GM19035 (cell line): ENCODE measurements around the gene MPPE1.

Experiments
- ATAC-seq: cut with Tn5 transposase; IDR thresholded peaks from one replicate; pipeline ENCODE4 v1.9.1; 2021; ENCODE audit not compliant: unreplicated experiment

Gene MPPE1

DNA sequence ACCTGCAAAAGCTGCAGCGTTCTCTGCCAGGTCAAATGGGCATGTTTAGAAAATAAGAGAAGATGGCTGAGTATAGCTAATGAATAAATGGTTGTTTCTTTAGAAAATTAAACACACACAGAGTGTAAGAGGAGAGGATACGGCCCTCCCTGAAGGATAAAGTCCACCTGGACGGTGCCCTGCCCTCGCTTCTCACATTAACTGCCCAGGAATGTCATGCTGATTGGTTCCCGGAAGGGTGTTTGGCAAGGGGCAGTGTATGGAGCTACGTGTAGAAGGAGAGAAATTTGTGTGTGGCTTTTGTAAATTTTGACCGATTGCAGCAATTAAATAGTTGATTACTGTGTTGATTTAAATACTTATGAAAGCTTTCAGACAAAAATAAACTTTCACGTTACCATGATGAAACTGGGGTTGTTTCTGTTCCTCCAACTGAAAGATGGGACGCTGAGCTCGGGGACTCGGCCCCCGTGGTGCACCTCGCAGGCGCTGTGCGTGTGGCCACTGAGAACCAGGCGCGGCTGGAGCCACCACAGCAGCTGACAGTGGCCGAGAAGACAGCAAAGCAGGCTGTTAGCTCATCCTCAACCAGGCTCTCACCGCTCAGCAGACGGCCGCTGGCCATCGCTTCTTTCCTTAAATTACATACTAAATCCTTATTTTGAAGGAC lies 22.7 kb downstream of the MPPE1 start:
- ATAC-seq = no peak

DNA sequence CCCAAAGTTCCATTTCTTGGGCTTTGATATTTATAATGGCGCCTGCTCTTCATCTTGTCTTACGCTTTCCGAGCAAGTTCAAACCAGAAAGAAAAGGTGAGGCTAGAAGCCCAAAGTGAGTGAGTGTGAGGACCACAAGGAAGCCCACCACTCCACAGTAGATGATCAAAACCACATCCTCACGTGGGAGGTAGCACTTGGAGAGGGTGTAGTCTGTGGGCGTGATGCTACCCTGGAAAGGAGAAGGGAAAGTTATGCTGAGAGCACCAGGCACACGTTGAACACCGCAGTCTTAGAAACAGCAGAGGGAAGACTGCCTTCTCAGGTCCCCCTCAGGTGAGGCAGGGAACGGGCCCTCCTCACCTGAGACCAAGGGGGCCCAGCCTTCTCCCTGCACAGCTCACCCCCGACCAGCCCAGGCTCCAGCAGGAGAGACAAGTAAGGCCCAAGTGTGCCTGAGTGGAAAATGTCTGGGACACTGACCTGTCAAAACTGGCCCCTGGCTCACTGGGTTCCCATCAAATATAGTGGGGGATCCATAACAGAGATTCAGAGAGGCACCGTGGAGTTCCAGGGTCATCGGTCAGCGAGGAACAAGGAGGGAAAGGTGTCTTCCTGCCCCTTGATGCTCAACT lies 23.6 kb downstream of the MPPE1 start:
- ATAC-seq = no peak

DNA sequence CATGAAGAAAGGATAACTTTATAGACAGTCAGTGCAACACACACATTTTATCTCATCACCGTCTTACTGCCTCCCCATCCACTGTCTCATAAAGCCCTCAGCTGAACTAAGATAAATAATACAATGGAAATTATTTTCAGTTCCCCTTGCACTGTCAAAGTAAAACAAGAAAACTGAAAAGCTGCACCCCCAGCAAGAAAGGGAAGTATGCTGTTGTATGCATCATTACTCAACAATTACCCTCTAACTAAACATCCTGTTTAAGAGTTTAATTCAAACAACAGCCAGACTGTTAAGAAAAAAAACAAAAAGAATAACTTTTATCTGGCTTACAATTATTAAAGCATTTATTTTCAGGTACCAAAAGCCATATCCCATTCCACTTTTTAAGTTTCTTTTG lies 25.0 kb downstream of the MPPE1 start:
- ATAC-seq = peak; percentile 58

DNA sequence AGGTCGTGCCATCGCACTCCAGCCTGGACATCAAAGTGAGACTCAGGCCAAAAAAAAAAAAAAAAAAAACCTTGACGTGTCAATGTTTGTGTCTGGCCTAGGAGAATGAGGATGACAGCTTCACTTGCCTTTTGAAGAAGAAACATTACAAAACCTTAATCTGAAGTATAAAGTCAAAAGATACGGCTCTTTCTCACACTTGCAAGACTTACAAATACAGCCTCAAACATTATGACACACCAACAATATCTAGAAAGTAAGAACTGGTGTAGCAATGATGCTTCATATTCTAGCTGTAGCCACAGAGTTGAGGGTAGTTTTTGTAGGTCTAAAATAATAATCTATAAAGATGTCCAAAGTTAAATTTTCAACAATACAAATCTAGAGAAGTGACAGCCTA lies 25.5 kb downstream of the MPPE1 start:
- no peak for ATAC-seq

DNA sequence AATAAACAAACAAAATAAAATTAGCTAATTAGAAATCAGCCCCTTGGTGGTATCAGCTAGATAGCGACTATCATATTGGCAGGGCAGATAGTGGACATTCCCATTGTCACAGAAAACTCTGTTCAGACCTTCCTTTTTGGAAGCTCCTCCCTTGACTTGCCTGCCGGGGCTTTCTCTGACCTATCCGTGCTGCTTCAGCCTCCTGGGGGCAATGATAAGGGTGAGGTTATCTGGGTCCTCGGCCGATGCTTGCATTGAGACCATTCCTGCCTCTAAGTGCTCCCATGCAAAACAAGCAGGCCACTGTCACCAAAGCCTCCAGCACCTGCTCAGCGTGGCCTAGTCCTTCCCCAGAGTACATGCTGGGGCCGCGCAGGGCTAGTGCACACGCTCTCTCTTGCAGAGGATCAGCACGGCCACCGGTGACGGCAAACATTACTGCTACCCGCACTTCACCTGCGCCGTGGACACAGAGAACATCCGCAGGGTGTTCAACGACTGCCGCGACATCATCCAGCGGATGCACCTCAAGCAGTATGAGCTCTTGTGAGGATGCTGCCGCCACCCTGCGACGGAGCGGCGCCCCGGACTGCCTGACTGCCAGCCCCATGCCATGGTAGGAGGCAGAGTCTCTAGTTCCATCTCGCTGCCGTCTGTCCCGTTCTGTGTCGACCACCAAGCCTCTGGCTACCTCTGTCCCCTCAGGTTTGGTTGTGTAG lies 27.4 kb downstream of the MPPE1 start:
- no peak for ATAC-seq

DNA sequence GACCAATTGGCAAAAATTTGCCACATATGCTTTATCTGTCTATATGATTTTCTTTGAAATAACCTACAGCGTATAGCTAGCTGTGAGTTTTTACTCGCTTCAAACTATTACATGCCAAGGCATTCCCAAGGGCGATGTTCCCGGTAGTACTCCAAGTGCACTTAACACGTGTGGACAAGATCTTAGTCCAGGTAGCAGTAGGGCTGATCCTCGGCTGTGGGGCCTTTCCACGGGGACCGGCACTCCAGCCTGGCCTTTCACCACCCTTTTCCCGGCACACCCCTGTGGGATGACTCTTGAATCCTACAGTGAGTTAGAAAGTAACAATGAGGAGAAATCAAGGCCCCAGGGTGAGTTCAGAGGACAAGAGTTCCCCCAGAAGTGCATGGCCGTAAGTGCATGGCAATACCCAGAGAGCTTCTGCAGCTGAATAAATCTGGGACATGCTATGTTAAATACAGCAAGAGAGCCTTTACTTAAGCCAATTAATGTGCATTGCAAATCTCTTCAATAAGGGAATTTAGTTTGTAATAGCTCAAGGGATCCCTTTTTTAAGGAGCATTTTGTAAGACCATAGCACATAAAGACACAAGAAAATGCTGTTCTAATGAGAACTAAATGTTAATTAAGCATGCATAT lies 30.5 kb downstream of the MPPE1 start:
- no peak for ATAC-seq

DNA sequence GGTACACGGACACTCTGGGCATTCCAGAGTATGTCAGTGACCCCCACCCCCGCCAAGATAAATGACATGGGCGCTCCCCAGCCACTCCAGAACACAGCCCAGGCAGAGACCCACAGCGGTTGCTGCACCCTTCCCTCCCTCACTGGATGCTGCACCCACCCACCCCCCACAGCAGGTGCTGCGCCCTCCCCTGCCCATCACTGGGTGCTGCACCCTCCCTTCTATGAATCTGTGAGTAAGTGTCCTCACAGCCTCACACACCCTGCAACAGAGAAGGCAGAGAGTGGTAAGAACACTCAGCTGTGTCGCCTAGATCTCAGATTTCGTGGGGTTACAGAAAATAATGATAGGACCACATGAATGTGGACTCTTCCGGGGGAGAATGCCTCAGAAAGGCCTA lies 33.4 kb downstream of the MPPE1 start:
- ATAC-seq = no peak

DNA sequence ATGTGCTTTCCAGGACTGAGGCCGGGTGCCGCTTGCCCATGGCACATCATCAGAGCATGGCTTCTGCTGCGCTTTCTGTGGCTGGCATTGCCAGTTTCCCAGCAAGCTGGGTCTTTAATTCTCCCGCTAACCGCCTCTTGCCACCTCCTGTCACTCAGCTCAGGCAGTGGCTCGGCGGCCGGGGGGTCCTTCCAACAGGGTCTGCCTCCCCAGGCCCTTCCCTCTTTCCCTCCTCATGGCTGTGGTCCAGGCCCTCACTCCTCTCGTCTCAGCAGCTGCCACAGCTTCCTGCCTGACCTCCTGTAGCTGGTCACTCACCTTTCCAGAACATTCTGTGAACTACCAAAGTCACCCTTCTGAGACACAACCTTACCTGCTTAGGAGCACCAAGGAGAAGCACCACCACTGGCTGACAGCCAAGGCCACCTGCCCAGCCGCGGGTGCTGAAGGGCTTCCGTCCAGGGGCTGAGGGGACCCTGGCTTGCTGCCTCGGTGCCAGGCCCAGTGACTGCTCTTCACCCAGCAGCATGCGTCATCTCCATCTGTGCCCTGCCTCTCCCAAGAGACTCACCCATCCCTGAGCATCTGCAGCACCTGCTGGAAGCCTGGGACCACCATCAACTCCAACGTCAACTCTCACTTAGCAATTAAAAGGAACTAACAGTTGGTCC lies 34.3 kb downstream of the MPPE1 start:
- ATAC-seq = no peak

DNA sequence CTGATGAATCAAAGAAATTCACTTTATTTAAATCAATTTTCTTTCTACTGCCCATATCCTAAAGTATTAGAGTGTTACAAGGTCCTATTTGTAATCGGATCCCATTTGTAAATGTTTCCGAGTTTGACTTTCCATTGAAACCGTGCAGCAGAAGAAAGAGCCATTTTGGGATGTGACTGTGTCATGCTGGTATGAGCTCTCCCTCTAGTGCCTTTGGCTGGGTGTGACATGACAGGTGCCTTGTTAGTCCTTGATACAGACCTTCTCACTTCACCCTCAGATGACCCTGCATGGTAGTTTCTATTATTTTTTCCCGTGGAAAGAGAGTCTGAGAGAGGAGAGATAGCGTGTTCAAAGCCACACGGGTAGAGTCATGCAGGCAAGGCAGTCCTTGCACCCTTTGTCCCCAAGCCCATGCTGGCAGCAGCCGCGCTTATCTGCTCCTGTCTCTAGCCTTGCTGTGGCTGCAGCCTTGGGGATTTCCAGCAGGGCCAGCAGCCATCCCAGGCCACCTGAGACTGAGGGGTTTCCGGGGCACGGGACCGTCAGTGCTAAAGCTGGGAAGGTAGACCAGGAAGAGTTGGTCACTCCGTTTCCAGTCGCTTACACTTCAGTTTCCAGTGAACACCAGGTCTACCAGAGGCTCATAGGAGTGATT lies 35.5 kb downstream of the MPPE1 start:
- no peak for ATAC-seq

DNA sequence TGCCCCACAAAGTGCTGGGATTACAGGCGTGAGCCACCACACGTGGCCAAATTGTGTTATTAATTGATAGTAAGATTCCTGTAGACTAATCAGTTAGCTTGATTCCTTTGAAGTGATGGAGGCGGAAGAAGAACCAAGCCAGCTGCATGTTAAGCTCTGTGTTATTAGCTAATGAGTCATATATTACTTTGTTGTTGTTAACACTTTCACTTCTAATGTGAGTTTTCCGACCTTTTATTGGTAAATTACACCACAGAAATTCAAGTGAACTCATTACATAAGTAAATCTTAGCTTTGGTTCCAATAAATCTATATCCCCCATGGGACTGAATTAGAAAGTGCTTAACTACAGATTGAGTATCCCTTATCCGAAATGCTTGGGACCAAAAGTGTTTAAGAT lies 36.6 kb downstream of the MPPE1 start:
- no peak for ATAC-seq

DNA sequence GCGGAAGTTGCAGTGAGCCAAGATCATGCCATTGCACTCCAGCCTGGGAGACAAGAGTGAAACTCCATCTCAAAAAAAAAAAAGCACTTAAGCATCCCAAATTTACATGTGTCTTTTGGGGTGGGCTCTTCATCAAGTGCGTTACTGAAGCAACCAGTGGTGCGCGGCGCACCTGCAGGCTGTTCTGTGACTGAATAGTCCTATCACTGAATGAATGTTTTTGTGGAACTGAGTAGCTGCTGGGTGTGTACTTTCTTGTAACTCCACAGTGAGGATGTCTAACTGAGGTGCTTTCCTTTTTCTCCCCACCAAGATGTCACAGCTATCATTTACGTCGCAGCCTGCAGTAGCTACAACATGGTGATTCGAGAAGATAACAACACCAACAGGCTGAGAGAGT lies 39.9 kb downstream of the MPPE1 start:
- ATAC-seq = no peak

DNA sequence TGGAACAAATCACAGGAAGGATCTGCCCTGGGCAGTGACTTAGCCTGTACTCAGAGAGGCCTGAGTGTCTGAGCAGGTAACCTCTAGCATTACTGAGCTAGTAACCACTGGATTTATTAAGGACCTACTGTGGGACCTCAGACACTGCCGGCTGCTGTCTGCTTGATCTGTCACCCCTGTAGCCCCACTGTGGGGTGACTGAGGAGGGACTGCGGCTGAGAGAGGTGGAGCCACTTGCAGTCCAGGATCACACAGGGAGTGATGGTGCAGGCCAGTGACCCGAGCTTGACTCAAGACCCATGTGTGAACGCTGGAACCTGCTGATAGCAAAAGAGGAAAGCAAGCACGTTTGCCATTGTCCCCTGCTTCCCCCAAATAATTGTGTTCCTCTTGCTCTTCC lies 41.4 kb downstream of the MPPE1 start:
- ATAC-seq = no peak

DNA sequence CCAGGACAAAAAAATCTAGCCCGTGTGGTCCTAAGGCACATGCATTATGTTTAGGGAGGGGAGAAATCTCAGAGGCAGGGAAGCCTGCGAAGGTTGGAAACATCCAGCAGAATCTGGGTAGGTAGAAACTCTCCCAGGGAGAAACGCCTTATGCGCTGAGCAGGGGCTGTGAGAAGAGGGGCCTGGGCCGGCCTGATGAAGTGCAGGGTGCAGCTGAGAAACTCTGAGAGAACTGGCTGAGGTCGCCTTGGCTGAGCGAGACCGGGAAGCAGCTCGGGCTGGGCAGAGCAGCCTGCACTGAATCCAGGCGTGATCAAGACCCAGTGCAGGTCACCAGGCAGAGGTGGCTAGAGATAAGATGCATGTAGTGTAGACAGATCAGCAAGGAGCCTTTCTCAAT lies 41.8 kb downstream of the MPPE1 start:
- no peak for ATAC-seq

DNA sequence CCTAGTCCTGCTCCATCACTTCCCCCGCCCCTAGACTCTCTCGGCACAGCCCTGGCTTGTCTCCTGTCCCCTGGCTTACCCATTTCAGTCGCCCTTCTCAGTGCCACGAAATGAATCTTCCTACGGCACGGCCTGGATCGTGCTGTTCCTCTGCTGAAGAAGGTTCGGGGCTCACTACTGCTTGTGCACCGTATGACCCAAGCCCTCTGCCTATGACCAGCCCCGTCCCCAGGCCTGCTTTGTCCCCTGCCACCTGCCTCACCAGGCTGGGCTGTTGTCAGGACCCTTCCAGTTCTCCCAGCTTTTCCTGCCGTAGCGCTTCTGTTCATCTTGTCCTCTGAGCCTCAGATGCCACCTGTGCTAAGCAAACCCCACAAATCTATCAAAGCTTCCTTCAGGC lies 43.0 kb downstream of the MPPE1 start:
- ATAC-seq = no peak

DNA sequence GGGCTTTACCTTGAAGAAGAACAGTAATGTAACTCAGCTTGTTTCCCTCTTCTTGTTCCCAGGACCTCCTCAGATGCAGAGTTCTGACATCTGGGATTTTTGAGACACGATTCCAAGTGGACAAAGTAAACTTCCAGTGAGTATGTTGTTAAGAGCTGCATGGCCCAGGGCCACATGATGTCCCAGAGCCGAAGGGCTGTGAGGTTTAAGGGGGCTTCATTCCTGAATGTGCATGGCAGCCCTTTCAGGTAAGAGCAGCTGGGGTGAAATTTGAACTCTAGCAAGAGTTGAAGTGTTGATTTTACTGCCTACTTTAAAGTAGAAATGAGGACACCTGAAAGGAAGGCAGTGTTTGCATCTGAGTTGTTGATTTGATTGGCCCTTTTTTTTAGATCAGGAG lies 43.6 kb downstream of the MPPE1 start:
- ATAC-seq = no peak

DNA sequence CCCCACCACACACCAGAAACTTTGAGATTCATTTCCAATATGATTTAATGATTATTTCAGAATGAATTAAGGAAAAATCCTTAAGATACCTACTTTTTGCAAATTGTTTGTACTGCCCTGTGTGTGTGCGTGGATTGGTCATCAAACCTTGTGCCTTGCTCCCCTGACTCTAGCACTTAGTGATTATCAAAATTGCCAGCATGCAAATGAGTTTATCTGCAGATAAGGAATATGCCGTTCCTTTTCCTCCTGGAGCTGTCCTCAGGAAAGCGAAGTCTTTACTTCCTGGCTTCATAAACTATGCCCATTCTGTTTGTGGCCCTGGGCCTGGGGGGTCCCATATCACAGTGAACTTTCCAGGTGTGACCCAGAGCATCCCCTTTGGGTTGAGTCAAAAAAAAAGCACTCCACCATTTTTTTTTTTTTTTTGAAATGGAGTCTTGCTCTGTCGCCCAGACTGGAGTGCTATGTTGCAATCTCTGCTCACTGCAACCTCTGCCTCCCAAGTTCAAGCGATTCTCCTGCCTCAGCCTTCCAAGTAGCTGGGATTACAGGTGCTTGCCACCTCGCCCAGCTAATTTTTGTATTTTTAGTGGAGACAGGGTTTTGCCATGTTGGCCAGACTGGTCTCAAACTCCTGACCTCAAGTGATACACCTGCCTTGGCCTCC lies 45.5 kb downstream of the MPPE1 start:
- ATAC-seq = no peak

DNA sequence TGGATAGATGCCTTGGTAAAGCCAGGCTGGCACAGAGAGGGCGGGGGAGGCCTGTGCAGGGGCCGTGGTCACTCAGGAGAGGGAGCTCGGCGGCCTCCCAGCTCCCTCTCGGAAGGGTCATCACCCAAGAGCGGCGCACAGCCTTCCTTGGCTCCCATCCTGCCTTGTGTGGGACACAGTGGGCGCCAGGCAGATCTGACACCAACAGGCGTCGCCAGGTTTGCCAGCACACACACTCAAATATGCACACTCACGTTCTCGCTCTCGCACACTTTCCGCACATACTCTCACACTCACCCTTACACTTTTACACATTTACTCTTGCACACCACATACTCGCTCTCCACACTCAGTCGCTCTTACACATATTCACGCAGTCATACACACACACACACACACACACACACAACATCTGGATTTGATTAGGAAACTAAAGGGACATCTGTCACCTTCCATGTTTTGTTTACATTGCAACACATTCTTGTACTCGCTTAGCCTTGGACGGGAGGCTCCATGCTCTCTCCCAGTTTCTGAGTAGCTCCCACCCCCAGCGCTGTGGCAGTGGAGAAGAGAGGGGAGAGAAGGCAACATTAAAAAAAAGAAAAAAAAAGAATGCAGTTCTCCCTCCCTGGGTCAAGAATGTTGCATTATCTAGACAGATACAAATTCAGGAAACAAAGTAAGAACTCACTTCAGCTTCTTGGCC lies 46.4 kb downstream of the MPPE1 start:
- ATAC-seq = no peak

DNA sequence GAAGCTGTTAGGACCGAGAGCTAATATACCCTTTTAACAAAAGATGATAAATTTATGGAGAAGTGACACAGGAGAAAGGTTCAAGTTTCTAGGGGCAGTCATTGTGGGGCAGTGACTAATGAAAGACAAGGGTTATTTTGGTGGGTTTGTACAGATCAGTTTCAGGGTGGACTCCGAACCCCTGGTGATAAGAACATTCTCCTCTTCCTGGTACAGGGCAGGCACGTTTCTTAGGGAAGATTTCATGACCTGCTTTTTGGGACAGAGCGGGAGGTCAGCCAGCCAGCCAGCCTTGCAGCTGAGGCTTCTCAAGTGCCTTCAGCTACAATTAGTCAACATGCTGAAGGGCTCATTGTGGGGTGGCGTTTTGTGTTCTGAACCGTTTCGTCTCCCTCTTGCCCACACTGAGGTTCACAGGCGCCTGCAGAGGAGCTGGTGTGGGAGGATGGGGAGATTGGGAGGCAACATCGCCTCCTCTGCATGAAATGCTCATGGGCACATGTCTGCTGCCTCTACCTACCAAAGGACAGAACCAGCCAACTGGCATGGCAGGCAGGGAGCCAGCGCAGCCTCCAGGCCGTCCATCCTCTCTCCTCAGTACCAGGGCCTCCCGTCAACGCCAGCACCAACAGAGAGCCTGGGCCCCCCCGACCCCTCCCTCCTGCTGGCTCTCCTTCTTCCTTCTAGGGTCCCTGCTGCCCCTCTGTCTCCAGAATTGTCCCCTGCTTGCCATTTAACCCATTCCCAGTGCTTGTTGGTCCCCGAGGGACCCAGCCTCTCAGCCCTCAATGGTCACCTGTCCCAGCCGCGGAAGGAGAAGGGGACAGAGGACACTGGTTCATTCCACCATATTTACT lies 47.3 kb downstream of the MPPE1 start:
- ATAC-seq = no peak

DNA sequence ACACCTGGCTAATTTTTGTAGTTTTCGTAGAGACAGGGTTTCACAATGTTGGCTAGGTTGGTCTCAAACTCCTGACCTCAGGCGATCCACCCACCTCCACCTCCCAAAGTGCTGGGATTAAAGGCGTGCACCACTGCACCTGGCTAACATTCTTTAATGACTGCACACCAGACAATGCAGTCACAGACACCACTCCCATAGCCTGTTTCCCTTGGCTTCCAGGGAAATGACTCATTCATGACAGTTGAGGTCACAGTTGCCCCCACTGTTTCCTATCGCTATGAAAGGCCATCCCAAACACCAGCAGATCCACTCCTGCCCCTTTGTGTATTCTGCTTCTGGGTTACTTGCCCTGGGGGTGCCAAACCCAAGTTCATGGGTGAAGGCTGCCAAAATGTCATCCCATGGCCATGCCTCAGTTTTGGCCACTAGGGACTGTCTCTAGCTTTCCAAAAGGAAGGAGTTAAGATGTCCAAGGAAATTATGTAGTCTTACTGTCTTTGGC lies 48.2 kb downstream of the MPPE1 start:
- ATAC-seq = no peak
